Astrocyte (in vitro differentiated cells and primary cell): ENCODE results near the gene NADK. TPM values are rescaled to one million over a fixed set of nuclear protein-coding genes. Genes with fewer than 3 reads are reported as not detected.

Experiments used
- DNase-seq: peaks from one replicate; pipeline ENCODE4 v3.0.0-alpha.2; 2010; ENCODE audit warnings: low read depth
- FAIRE-seq: peaks from 2 replicates; lab custom pipeline; 2011; peaks lifted over from hg19 to GRCh38; lab: Jason Lieb, UNC
- H2AFZ ChIP-seq: 2 replicates; pipeline ENCODE4 v1.6.0; 2012; ENCODE audit warnings: low read depth, low read length, inconsistent platforms
- H3K27ac ChIP-seq: 2 replicates; pipeline ENCODE4 v1.5.1; 2011; ENCODE audit warnings: low read depth, low read length, inconsistent platforms
- H3K27me3 ChIP-seq: 2 replicates; pipeline ENCODE4 v1.6.0; 2011; ENCODE audit warnings: low read length, inconsistent platforms; ENCODE audit not compliant: insufficient read depth
- H3K36me3 ChIP-seq: 2 replicates; pipeline ENCODE4 v1.5.1; 2011; ENCODE audit warnings: low read length, inconsistent platforms; ENCODE audit not compliant: insufficient read depth
- H3K4me1 ChIP-seq: 2 replicates; pipeline ENCODE4 v1.5.1; 2011; ENCODE audit warnings: low read length, inconsistent platforms; ENCODE audit not compliant: insufficient read depth
- H3K4me2 ChIP-seq: 2 replicates; pipeline ENCODE4 v1.6.0; 2012; ENCODE audit warnings: low read length, inconsistent platforms
- H3K4me3 ChIP-seq: 2 replicates; pipeline ENCODE4 v1.5.1; 2011; ENCODE audit warnings: low read depth, mild to moderate bottlenecking, low read length, inconsistent platforms; ENCODE audit not compliant: insufficient read depth
- H3K79me2 ChIP-seq: 2 replicates; pipeline ENCODE4 v1.6.0; 2012; ENCODE audit warnings: mild to moderate bottlenecking, low read length, inconsistent platforms; ENCODE audit not compliant: insufficient read depth
- H3K9ac ChIP-seq: 2 replicates; pipeline ENCODE4 v1.6.0; 2012; ENCODE audit warnings: mild to moderate bottlenecking, low read length, inconsistent platforms
- H3K9me3 ChIP-seq: 2 replicates; pipeline ENCODE4 v1.5.1; 2012; ENCODE audit warnings: low read depth, mild to moderate bottlenecking, low read length, inconsistent platforms; ENCODE audit not compliant: insufficient read depth
- H4K20me1 ChIP-seq: 2 replicates; pipeline ENCODE4 v1.6.0; 2012; ENCODE audit warnings: low read length, inconsistent platforms; ENCODE audit not compliant: insufficient read depth
- H3K27ac Mint-ChIP-seq: one replicate; pipeline ENCODE4 v1.8.0; 2021; ENCODE audit warnings: mild to moderate bottlenecking, mixed read lengths; ENCODE audit not compliant: unreplicated experiment
- H3K27me3 Mint-ChIP-seq: one replicate; pipeline ENCODE4 v1.8.0; 2021; ENCODE audit warnings: low read depth, mixed read lengths; ENCODE audit not compliant: unreplicated experiment
- H3K36me3 Mint-ChIP-seq: one replicate; pipeline ENCODE4 v1.8.0; 2021; ENCODE audit warnings: low read depth, mixed read lengths; ENCODE audit not compliant: unreplicated experiment
- H3K4me1 Mint-ChIP-seq: one replicate; pipeline ENCODE4 v1.8.0; 2021; ENCODE audit warnings: low read depth, mixed read lengths; ENCODE audit not compliant: unreplicated experiment
- H3K4me3 Mint-ChIP-seq: one replicate; pipeline ENCODE4 v1.8.0; 2021; ENCODE audit warnings: mild to moderate bottlenecking, moderate library complexity, mixed read lengths; ENCODE audit not compliant: unreplicated experiment
- H3K9me3 Mint-ChIP-seq: one replicate; pipeline ENCODE4 v1.8.0; 2021; ENCODE audit warnings: mild to moderate bottlenecking, mixed read lengths; ENCODE audit not compliant: unreplicated experiment
- CTCF ChIP-seq: IDR thresholded peaks from 2 replicates; pipeline ENCODE4 v1.5.1; 2011; ENCODE audit warnings: low read depth, mild to moderate bottlenecking, inconsistent platforms, low read length, moderate library complexity; ENCODE audit not compliant: insufficient read depth
- EZH2 ChIP-seq: IDR thresholded peaks from 2 replicates; pipeline ENCODE4 v1.6.1; 2012; ENCODE audit warnings: mild to moderate bottlenecking, low read length, inconsistent platforms; ENCODE audit not compliant: insufficient read depth
- total RNA-seq: library from RNA; stranded (reverse); gene quantifications from 2 replicates; pipeline ENCODE4 v1.2.1, GENCODE V29; 2021

Gene NADK
- total RNA-seq, 1 donor from 2014 or later: 87.6 TPM

GRCh38 chr1:1776672-1777582 lies 1.3 kb downstream of the NADK start:
- Histone ChIP-seq H3K27ac (no peak overlapping the region), H3K9ac (peak overlapping the region; percentile 93), H2AFZ (no peak overlapping the region), H4K20me1 (peaks cover 54% of the 10 kb centered on the region), H3K4me3 (peak overlapping the region; percentile 65), H3K4me2 (peak overlapping the region; percentile 91), H3K79me2 (peaks cover 61% of the 10 kb centered on the region), H3K9me3 (no peaks in the 10 kb centered on the region), H3K4me1 (peaks cover 29% of the 10 kb centered on the region), H3K36me3 (peaks cover 2% of the 10 kb centered on the region), H3K27me3 (no peaks in the 10 kb centered on the region)
- TF ChIP-seq CTCF (no peak), EZH2 (no peak)
- FAIRE-seq: no peak
- Mint-ChIP-seq H3K9me3 (no peaks in the 10 kb centered on the region), H3K27me3 (no peaks in the 10 kb centered on the region), H3K36me3 (peaks cover 8% of the 10 kb centered on the region), H3K4me1 (peaks cover 32% of the 10 kb centered on the region), H3K4me3 (peak overlapping the region; percentile 85), H3K27ac (peak overlapping the region; percentile 87)
- no peak for DNase-seq

GRCh38 chr1:1775327-1776226 lies 2.7 kb downstream of the NADK start:
- Histone ChIP-seq H3K4me1 (peaks cover 27% of the 10 kb centered on the region), H3K36me3 (peaks cover 8% of the 10 kb centered on the region), H3K4me2 (peak overlapping the region; percentile 17), H4K20me1 (peaks cover 50% of the 10 kb centered on the region), H3K4me3 (no peak overlapping the region), H3K9me3 (no peaks in the 10 kb centered on the region), H3K27ac (no peak overlapping the region), H3K9ac (no peak overlapping the region), H3K27me3 (no peaks in the 10 kb centered on the region), H3K79me2 (peaks cover 73% of the 10 kb centered on the region), H2AFZ (no peak overlapping the region)
- peak overlapping the region; percentile 31 for H3K27ac Mint-ChIP-seq
- FAIRE-seq (no peak), DNase-seq (no peak)
- peaks cover 12% of the 10 kb centered on the region for H3K36me3 Mint-ChIP-seq
- H3K9me3 Mint-ChIP-seq: no peaks in the 10 kb centered on the region
- TF ChIP-seq EZH2: no peak
- no peak for TF ChIP-seq CTCF
- H3K27me3 Mint-ChIP-seq: no peaks in the 10 kb centered on the region
- peaks cover 27% of the 10 kb centered on the region for H3K4me1 Mint-ChIP-seq
- peak overlapping the region; percentile 73 for H3K4me3 Mint-ChIP-seq
